ENCODE measurements around the gene ST3GAL2. TPM values are rescaled to one million over a fixed set of nuclear protein-coding genes. Genes with fewer than 3 reads are reported as not detected.

The ST3GAL2 gene
- total and polyA plus RNA-seq, 2 donors from 2014 or later, result 10.6 to 28.6 TPM

DNA sequence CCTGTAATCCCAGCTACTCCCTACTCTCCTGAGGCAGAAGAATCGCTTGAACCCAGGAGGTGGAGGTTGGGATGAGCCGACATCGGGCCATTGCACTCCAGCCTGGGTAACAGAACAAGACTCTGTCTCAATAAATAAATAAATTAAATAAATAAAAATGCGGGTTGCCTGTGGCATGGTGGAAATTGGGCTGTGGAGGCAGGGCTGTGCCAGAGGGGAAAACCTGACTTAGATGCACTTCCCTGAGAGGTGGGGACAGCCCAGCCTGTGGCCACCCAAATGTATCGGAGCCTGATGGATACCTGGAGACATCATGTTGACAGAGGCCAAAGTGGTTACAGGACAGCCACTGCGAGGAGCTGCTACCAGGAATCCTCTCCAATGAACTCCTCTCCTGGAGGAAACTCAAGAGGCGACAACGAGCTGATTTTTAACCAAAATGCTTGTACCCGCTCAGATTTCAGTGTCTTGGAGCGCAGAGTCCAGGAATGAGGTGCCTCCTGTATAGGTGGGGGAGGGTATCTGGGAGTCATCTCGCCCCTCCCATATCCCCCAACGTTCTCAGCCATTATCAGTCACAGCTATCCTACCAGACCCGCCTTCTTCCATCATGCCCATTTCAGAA lies 59.9 kb downstream of the ST3GAL2 start:
- intact Hi-C loops (cut with DNase I), result no loop called here

DNA sequence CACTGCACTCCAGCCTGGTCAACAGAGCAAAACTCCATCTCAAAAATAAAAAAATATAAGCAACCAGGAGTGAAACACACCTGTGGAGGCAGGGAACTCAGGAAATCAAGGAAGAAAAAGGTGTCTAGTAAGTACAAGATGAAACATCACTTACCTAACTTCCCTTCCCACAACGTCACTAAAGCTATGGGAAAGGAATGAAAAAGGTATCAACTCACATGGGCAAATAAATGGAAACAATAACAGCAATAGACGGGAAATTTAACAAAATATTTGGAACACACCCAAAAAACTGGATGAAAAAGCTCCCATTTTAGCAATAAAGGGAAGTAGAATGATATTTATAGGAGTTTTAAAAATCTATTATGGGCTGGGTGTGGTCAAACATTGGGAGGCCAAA lies 61.1 kb downstream of the ST3GAL2 start:
- Histone ChIP-seq H3K9me3 (ENCODE audit: control insufficient read depth in 2 of 3, insufficient read depth in 1 of 3, low read length in 3 of 3) (no peaks in the 10 kb centered on the region), H3K4me1 (ENCODE audit: control insufficient read depth in 2 of 3, insufficient read depth in 2 of 3, low read depth in 1 of 3, low read length in 3 of 3) (peaks cover 0 to 6% (median 0%) of the 10 kb centered on the region in 3 donors), H3K27ac (ENCODE audit: low read depth in 2 of 2, low read length in 2 of 2) (no peak overlapping the region), H3K27me3 (ENCODE audit: control insufficient read depth, insufficient read depth, low read length) (no peaks in the 10 kb centered on the region), H3K4me3 (ENCODE audit: low read length in 3 of 3) (no peak overlapping the region), H3K9ac (ENCODE audit: low read length in 3 of 3) (no peak overlapping the region), H3K36me3 (ENCODE audit: control insufficient read depth in 2 of 3, insufficient read depth in 3 of 3, low read length in 3 of 3) (peaks cover 2 to 7% (median 5%) of the 10 kb centered on the region in 3 donors)
- no peak for FAIRE-seq
- no peak for DNase-seq
- intact Hi-C loops (cut with DNase I), result no loop called here
- TF ChIP-seq, protein P1, sequence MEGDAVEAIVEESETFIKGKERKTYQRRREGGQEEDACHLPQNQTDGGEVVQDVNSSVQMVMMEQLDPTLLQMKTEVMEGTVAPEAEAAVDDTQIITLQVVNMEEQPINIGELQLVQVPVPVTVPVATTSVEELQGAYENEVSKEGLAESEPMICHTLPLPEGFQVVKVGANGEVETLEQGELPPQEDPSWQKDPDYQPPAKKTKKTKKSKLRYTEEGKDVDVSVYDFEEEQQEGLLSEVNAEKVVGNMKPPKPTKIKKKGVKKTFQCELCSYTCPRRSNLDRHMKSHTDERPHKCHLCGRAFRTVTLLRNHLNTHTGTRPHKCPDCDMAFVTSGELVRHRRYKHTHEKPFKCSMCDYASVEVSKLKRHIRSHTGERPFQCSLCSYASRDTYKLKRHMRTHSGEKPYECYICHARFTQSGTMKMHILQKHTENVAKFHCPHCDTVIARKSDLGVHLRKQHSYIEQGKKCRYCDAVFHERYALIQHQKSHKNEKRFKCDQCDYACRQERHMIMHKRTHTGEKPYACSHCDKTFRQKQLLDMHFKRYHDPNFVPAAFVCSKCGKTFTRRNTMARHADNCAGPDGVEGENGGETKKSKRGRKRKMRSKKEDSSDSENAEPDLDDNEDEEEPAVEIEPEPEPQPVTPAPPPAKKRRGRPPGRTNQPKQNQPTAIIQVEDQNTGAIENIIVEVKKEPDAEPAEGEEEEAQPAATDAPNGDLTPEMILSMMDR (IDR thresholded peaks at IDR 0.05; ENCODE audit: borderline replicate concordance, extremely low read depth, insufficient read depth), result no peak

More for the DNA sequence above, 59.9 kb downstream of the ST3GAL2 start:
- no peaks in the 10 kb centered on the region for H3K27me3 ChIP-seq (ENCODE audit: control insufficient read depth, insufficient read depth, low read length)
- peaks cover 0 to 2% (median 2%) of the 10 kb centered on the region in 3 donors for H3K36me3 ChIP-seq (ENCODE audit: control insufficient read depth in 2 of 3, insufficient read depth in 3 of 3, low read length in 3 of 3)
- H3K4me1 ChIP-seq (ENCODE audit: control insufficient read depth in 2 of 3, insufficient read depth in 2 of 3, low read depth in 1 of 3, low read length in 3 of 3), result peaks cover 0 to 6% (median 0%) of the 10 kb centered on the region in 3 donors
- H3K9ac ChIP-seq (ENCODE audit: low read length in 3 of 3), result no peak overlapping the region
- no peak overlapping the region for H3K4me3 ChIP-seq (ENCODE audit: low read length in 3 of 3)
- H3K27ac ChIP-seq (ENCODE audit: low read depth in 2 of 2, low read length in 2 of 2), result no peak overlapping the region
- DNase-seq, result peak in 1 of 5 donors; percentile 15
- TF ChIP-seq, protein P1 (IDR thresholded peaks at IDR 0.05; ENCODE audit: borderline replicate concordance, extremely low read depth, insufficient read depth), result no peak
- no peak for FAIRE-seq
- H3K9me3 ChIP-seq (ENCODE audit: control insufficient read depth in 2 of 3, insufficient read depth in 1 of 3, low read length in 3 of 3), result no peaks in the 10 kb centered on the region

DNA sequence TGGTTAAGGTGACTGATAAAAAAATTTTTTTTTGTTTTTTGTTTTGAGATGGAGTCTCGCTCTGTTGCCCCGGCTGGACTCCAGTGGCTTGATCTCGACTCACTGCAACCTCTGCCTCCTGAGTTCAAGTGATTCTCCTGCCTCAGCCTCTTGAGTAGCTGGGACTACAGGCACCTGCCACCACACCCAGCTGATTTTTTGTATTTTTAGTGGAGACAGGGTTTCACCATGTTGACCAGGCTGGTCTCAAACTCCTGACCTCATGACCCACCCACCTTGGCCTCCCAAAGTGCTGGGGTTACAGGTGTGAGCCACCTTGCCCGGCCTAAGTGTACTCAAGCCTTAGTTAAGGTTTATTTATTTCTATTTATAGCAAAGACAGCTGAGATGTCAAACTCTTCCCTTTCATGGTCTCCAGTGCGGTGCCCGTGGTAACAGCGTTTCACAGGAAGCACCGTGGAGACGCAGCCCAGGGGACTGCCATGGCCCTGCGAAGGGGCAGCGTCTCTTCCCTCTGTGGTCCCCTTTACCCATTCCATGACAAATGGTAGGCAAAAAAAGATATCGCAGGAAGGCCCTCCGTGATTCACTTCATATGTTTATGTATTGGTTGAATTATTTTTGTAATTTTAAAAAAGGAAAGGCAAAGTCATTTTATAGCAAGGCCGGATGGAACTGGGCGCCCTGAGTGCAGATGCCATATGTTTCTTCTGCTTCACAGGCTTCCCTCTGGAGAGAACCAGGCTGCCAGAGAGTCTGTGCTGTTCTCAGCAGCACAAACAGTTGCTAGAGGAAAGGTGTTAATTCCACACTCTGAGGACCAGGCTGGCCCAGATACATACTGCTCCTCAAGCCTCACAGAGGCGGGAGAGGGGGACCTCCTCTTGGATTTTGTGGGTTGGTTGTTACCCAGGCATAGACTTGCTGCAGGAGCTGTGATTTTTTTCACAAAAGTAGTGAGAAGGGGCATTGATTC lies 63.0 kb downstream of the ST3GAL2 start:
- Histone ChIP-seq H3K36me3 (ENCODE audit: control insufficient read depth in 2 of 3, insufficient read depth in 3 of 3, low read length in 3 of 3) (peaks cover 4 to 11% (median 10%) of the 10 kb centered on the region in 3 donors), H3K4me1 (ENCODE audit: control insufficient read depth in 2 of 3, insufficient read depth in 2 of 3, low read depth in 1 of 3, low read length in 3 of 3) (peaks cover 0 to 6% (median 0%) of the 10 kb centered on the region in 3 donors), H3K9ac (ENCODE audit: low read length in 3 of 3) (no peak overlapping the region), H3K4me3 (ENCODE audit: low read length in 3 of 3) (no peak overlapping the region), H3K27me3 (ENCODE audit: control insufficient read depth, insufficient read depth, low read length) (no peaks in the 10 kb centered on the region), H3K9me3 (ENCODE audit: control insufficient read depth in 2 of 3, insufficient read depth in 1 of 3, low read length in 3 of 3) (no peaks in the 10 kb centered on the region), H3K27ac (ENCODE audit: low read depth in 2 of 2, low read length in 2 of 2) (no peak overlapping the region)
- TF ChIP-seq, protein P1 (IDR thresholded peaks at IDR 0.05; ENCODE audit: borderline replicate concordance, extremely low read depth, insufficient read depth), result no peak
- DNase-seq (no peak), FAIRE-seq (no peak)
- intact Hi-C loops (cut with DNase I), result no loop called here
